GM18951 (cell line): ENCODE results near the gene PC.

ENCODE experiments used
- POLR2A ChIP-seq: IDR thresholded peaks from 4 replicates; pipeline ENCODE4 v1.6.1; 2011; ENCODE audit warnings: mild to moderate bottlenecking; ENCODE audit not compliant: insufficient read length, insufficient read depth; ENCODE audit errors: extremely low read depth
- in situ Hi-C: fragments of 300-500 bp; cut with MboI; formaldehyde crosslinking; loops from one replicate; pipeline ENCODE4 v1.12.0; 2022; ENCODE audit warnings: low sequenced_read_pairs, mixed read lengths, inconsistent platforms; ENCODE audit not compliant: unreplicated experiment

PC gene

GRCh38 chr11:66864172-66864901 lies 93.8 kb downstream of the PC start:
- no peak for TF ChIP-seq POLR2A
- in situ Hi-C loops: no loop called here

- in situ Hi-C loops: no loop called here
Observed at GRCh38 chr11:66863428-66864125, 94.6 kb downstream of the PC start.

GRCh38 chr11:66862559-66863037 lies 95.6 kb downstream of the PC start:
- in situ Hi-C loops: no loop called here
- TF ChIP-seq POLR2A: no peak

More at GRCh38 chr11:66863428-66864125, 94.6 kb downstream of the PC start:
- no peak for TF ChIP-seq POLR2A

- TF ChIP-seq POLR2A: no peak
- in situ Hi-C loops: no loop called here
Observed at GRCh38 chr11:66861774-66862558, 96.2 kb downstream of the PC start.

- TF ChIP-seq POLR2A: no peak
- in situ Hi-C loops: no loop called here
Observed at GRCh38 chr11:66861038-66861773, 97.0 kb downstream of the PC start.

GRCh38 chr11:66860449-66860831 lies 97.7 kb downstream of the PC start:
- in situ Hi-C loops: no loop called here
- TF ChIP-seq POLR2A: no peak

- no peak for TF ChIP-seq POLR2A
- in situ Hi-C loops: no loop called here
Observed at GRCh38 chr11:66859686-66860448, 98.3 kb downstream of the PC start.

- in situ Hi-C loops: no loop called here
- TF ChIP-seq POLR2A: no peak
Observed at GRCh38 chr11:66858939-66859685, 99.1 kb downstream of the PC start.

GRCh38 chr11:66858186-66858938 lies 99.8 kb downstream of the PC start:
- no peak for TF ChIP-seq POLR2A
- in situ Hi-C loops: no loop called here

- in situ Hi-C loops: no loop called here
Observed at GRCh38 chr11:66857927-66858185, 100.3 kb downstream of the PC start.

GRCh38 chr11:66857234-66857926 lies 100.8 kb downstream of the PC start:
- in situ Hi-C loops: no loop called here
- no peak for TF ChIP-seq POLR2A

More at GRCh38 chr11:66857927-66858185, 100.3 kb downstream of the PC start:
- no peak for TF ChIP-seq POLR2A
